ENCODE data around the gene CPNE9. TPM values are rescaled to one million over a fixed set of nuclear protein-coding genes. Genes with fewer than 3 reads are reported as not detected.

Gene CPNE9
- total RNA-seq, 1 experiment from 2014 or later: 0.07 TPM

DNA sequence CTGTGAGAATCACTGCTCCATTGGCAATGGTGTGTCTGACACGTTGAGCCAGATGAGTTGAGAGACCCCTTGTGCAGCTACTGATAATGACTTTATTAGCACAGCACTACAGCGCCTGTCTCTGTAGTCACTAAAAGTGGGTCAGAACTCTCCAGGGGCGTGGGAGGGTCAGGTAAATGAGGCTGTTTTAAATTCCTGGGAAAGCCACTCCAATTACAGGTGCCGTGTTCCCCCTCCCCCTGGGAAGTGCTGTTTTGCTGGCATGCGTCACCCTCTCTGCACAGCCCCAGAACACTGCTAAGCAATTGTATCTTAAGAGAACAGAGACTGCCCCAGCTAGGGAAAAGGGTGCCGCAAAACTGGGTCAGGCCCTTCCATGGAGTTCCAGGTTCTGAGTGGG lies 21.5 kb upstream of the CPNE9 start:
- TF ChIP-seq EZH2 (IDR thresholded peaks at IDR 0.05; ENCODE audit: low read length, unreplicated experiment) (no peak), EZH2phosphoT487 (IDR thresholded peaks at IDR 0.05; ENCODE audit: borderline replicate concordance, low read length) (no peak)
- TF ChIP-seq, protein P1, sequence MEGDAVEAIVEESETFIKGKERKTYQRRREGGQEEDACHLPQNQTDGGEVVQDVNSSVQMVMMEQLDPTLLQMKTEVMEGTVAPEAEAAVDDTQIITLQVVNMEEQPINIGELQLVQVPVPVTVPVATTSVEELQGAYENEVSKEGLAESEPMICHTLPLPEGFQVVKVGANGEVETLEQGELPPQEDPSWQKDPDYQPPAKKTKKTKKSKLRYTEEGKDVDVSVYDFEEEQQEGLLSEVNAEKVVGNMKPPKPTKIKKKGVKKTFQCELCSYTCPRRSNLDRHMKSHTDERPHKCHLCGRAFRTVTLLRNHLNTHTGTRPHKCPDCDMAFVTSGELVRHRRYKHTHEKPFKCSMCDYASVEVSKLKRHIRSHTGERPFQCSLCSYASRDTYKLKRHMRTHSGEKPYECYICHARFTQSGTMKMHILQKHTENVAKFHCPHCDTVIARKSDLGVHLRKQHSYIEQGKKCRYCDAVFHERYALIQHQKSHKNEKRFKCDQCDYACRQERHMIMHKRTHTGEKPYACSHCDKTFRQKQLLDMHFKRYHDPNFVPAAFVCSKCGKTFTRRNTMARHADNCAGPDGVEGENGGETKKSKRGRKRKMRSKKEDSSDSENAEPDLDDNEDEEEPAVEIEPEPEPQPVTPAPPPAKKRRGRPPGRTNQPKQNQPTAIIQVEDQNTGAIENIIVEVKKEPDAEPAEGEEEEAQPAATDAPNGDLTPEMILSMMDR (conservative IDR thresholded peaks at IDR 0.05; ENCODE audit: low read depth, low read length): no peak
- no peaks in the 10 kb centered on the region for H3K9me3 ChIP-seq (ENCODE audit: low read length)
- H3K4me2 ChIP-seq (ENCODE audit: low read length): no peak overlapping the region
- no peak overlapping the region for H2AFZ ChIP-seq (ENCODE audit: low read length)
- ATAC-seq (no peak), DNase-seq (no peak)
- peaks cover 3% of the 10 kb centered on the region for H3K4me1 ChIP-seq (ENCODE audit: insufficient read depth, low read length)
- ChIA-PET POLR2A (ENCODE audit: unreplicated experiment) (no interaction called here), CTCF (no interaction called here)
- H3F3A ChIP-seq (ENCODE audit: low read length, unreplicated experiment): no peaks in the 10 kb centered on the region
- H3K4me3 ChIP-seq (ENCODE audit: low read length): no peak overlapping the region
- no TSS peak for BruUV-seq (replicated peaks)
- H3K9me2 ChIP-seq (replicated peaks; ENCODE audit: low read length): no peaks in the 10 kb centered on the region
- peaks cover 29% of the 10 kb centered on the region; the same call in 1 of the 2 replicates for H3K36me3 ChIP-seq (ENCODE audit: low read depth, low read length)
- H3K79me2 ChIP-seq (ENCODE audit: low read length): no peaks in the 10 kb centered on the region
- H3K9ac ChIP-seq (ENCODE audit: low read length): no peak overlapping the region
- H3K27me3 ChIP-seq (ENCODE audit: low read length): no peaks in the 10 kb centered on the region
- intact Hi-C loops (cut with micrococcal nuclease): no loop called here
- no peak overlapping the region for H3K27ac ChIP-seq (ENCODE audit: low read length)
- H4K20me1 ChIP-seq (ENCODE audit: low read length): no peaks in the 10 kb centered on the region

DNA sequence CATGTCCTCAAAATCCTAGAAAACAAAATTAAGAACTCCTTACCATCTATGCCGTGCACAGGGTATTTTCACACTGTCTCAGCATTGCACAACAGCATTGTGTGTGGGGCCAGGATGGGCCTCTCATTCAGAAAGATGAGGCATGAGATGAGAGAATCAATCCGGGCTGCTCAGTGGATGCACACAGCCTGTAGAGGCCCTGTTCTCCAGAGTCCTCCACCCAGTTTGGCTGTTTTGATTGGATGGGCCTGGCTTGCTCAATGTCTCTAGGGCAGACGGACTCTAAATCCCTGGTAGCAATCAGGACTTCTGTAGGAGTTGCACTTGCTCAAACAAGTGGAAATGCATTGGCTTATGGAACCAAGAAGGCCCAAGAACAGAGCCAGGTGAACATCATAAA lies 20.2 kb upstream of the CPNE9 start:
- Histone ChIP-seq H3K79me2 (ENCODE audit: low read length) (no peaks in the 10 kb centered on the region), H3K27me3 (ENCODE audit: low read length) (no peaks in the 10 kb centered on the region), H2AFZ (ENCODE audit: low read length) (no peak overlapping the region), H3K9ac (ENCODE audit: low read length) (no peak overlapping the region), H3K9me3 (ENCODE audit: low read length) (no peaks in the 10 kb centered on the region), H3K4me2 (ENCODE audit: low read length) (no peak overlapping the region), H3F3A (ENCODE audit: low read length, unreplicated experiment) (no peaks in the 10 kb centered on the region), H3K9me2 (replicated peaks; ENCODE audit: low read length) (no peaks in the 10 kb centered on the region), H3K4me1 (ENCODE audit: insufficient read depth, low read length) (no peaks in the 10 kb centered on the region), H4K20me1 (ENCODE audit: low read length) (no peaks in the 10 kb centered on the region), H3K36me3 (ENCODE audit: low read depth, low read length) (peaks cover 30% of the 10 kb centered on the region; the same call in 1 of the 2 replicates), H3K4me3 (ENCODE audit: low read length) (no peak overlapping the region), H3K27ac (ENCODE audit: low read length) (no peak overlapping the region)
- ChIA-PET POLR2A (ENCODE audit: unreplicated experiment) (no interaction called here), CTCF (no interaction called here)
- TF ChIP-seq EZH2 (IDR thresholded peaks at IDR 0.05; ENCODE audit: low read length, unreplicated experiment) (no peak), EZH2phosphoT487 (IDR thresholded peaks at IDR 0.05; ENCODE audit: borderline replicate concordance, low read length) (no peak)
- TF ChIP-seq, protein P1 (conservative IDR thresholded peaks at IDR 0.05; ENCODE audit: low read depth, low read length): no peak
- BruUV-seq (replicated peaks): no TSS peak
- DNase-seq (no peak), ATAC-seq (no peak)
- intact Hi-C loops (cut with micrococcal nuclease): no loop called here

DNA sequence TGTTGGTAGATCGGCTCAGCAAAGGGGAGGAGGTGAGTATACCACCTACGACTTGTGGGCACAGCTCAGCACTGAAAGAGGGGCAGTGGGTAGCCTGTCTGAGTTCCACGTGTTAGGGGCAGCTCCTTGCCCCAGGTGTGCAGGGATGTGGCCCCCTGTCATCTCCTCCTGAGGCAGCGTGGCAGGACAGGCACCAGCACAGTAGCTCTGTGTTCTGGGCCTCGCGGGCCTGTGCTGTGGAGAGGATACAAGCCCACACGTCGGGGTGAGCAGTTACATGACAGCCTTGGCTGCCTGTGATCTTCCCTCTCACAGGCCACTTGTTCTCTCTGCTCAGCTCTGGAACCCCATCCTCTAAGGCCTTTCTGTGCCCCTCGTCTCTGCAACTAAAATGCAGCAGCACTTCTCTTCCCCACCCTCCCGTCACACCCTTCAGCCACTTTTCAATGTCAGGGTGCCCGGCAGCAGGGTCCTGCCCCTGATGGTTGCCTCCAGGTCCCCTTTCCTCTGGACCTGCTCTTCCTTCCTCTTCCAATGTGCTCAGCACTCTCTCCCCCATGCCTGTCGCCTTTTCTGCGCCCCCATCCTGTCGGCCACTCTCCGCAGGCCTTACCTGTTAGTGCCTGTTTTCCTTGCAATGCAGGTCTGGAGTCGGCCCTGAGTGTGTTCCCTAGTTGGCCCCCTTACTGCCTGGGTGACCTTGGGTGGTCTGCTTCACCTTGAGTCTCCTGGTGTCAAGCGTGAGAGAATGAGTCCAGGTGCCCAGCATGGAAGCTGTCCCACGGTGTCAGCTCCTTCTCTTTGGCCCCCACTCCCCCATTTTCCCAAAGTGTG lies 18.2 kb upstream of the CPNE9 start:
- no peak for ATAC-seq
- H3K27me3 ChIP-seq (ENCODE audit: low read length): no peaks in the 10 kb centered on the region
- H3K4me3 ChIP-seq (ENCODE audit: low read length): no peak overlapping the region
- ChIA-PET POLR2A (ENCODE audit: unreplicated experiment) (no interaction called here), CTCF (interaction anchor here (0.5 kb wide), 1 partner anchor 154 kb away, joined by 3 read pairs; no protein-coding TSS in a partner anchor)
- no peak overlapping the region for H3K27ac ChIP-seq (ENCODE audit: low read length)
- no peak overlapping the region for H3K9ac ChIP-seq (ENCODE audit: low read length)
- H3K79me2 ChIP-seq (ENCODE audit: low read length): no peaks in the 10 kb centered on the region
- no peak overlapping the region for H3K4me2 ChIP-seq (ENCODE audit: low read length)
- no peaks in the 10 kb centered on the region for H3K9me3 ChIP-seq (ENCODE audit: low read length)
- DNase-seq: no peak
- H3K4me1 ChIP-seq (ENCODE audit: insufficient read depth, low read length): no peaks in the 10 kb centered on the region
- H3K9me2 ChIP-seq (replicated peaks; ENCODE audit: low read length): no peaks in the 10 kb centered on the region
- TF ChIP-seq EZH2 (IDR thresholded peaks at IDR 0.05; ENCODE audit: low read length, unreplicated experiment) (no peak), EZH2phosphoT487 (IDR thresholded peaks at IDR 0.05; ENCODE audit: borderline replicate concordance, low read length) (no peak)
- TF ChIP-seq, protein P1 (conservative IDR thresholded peaks at IDR 0.05; ENCODE audit: low read depth, low read length): no peak
- no peaks in the 10 kb centered on the region for H4K20me1 ChIP-seq (ENCODE audit: low read length)
- intact Hi-C loops (cut with micrococcal nuclease): no loop called here
- no TSS peak for BruUV-seq (replicated peaks)
- no peaks in the 10 kb centered on the region for H3F3A ChIP-seq (ENCODE audit: low read length, unreplicated experiment)
- H3K36me3 ChIP-seq (ENCODE audit: low read depth, low read length): peaks cover 28% of the 10 kb centered on the region; the same call in 1 of the 2 replicates
- H2AFZ ChIP-seq (ENCODE audit: low read length): no peak overlapping the region
